Liver (tissue), 9 donors: ENCODE data around the gene IRF2. TPM values are rescaled to one million over a fixed set of nuclear protein-coding genes. Genes with fewer than 3 reads are reported as not detected.

Source experiments
- DNase-seq: peaks from one replicate; pipeline ENCODE4 v3.0.0-alpha.2; 2017; ENCODE audit warnings: low spot score
- H3K27ac ChIP-seq, 2 donors: one replicate each; pipeline ENCODE4 v1.7.0; 2013; ENCODE audit warnings: inconsistent platforms in 2 of 2, low read length in 2 of 2, control low read depth in 1 of 2, low read depth in 1 of 2, mild to moderate bottlenecking in 1 of 2
- H3K27me3 ChIP-seq, 4 donors: one replicate each; pipeline versions ENCODE4 v1.6.1 to v1.7.0; 2013; ENCODE audit warnings: low read length in 3 of 4, inconsistent platforms in 1 of 4, mild to moderate bottlenecking in 1 of 4, moderate library complexity in 1 of 4; ENCODE audit not compliant: control insufficient read depth in 4 of 4, insufficient read depth in 4 of 4
- H3K36me3 ChIP-seq, 4 donors: one replicate each; pipeline versions ENCODE4 v1.6.1 to v1.7.0; 2013; ENCODE audit warnings: low read length in 3 of 4, mild to moderate bottlenecking in 3 of 4, low read depth in 1 of 4, moderate library complexity in 1 of 4; ENCODE audit not compliant: control insufficient read depth in 4 of 4, insufficient read depth in 3 of 4
- H3K4me1 ChIP-seq, 4 donors: one replicate each; pipeline versions ENCODE4 v1.6.1 to v1.7.0; 2013; ENCODE audit warnings: low read length in 3 of 4, mild to moderate bottlenecking in 3 of 4, moderate library complexity in 1 of 4; ENCODE audit not compliant: control insufficient read depth in 4 of 4, insufficient read depth in 4 of 4
- H3K4me3 ChIP-seq, 3 donors: one replicate each; pipeline versions ENCODE4 v1.6.1 to v1.7.0; 2013; ENCODE audit warnings: low read length in 3 of 3, control low read depth in 1 of 3, low read depth in 1 of 3, mild to moderate bottlenecking in 1 of 3
- H3K9ac ChIP-seq, 2 donors: one replicate each; pipeline ENCODE4 v1.7.0; 2013; ENCODE audit warnings: low read length in 2 of 2, mild to moderate bottlenecking in 2 of 2, moderate library complexity in 2 of 2, control low read depth in 1 of 2, low read depth in 1 of 2
- H3K9me3 ChIP-seq, 4 donors: one replicate each; pipeline versions ENCODE4 v1.6.1 to v1.7.0; 2013; ENCODE audit warnings: low read length in 3 of 4; ENCODE audit not compliant: control insufficient read depth in 4 of 4
- ATF3 ChIP-seq: IDR thresholded peaks from 2 replicates; pipeline ENCODE4 v1.6.1; 2016; ENCODE audit warnings: antibody characterized with exemption
- CTCF ChIP-seq: fragments of 150-350 bp; IDR thresholded peaks from 2 replicates; pipeline ENCODE4 v1.5.1; 2017; ENCODE audit warnings: improper control_type of control experiment, low read depth, low read length; ENCODE audit not compliant: missing input control
- EGR1 ChIP-seq, 2 donors: IDR thresholded peaks; 2 replicates each; pipeline ENCODE4 v1.6.1; 2016 to 2018; ENCODE audit warnings: antibody characterized with exemption in 2 of 2, low read depth in 2 of 2
- FOXA1 ChIP-seq: IDR thresholded peaks from 2 replicates; pipeline ENCODE4 v1.6.1; 2016; ENCODE audit warnings: antibody characterized with exemption
- FOXA2 ChIP-seq: IDR thresholded peaks from 2 replicates; pipeline ENCODE4 v1.6.1; 2016; ENCODE audit warnings: antibody characterized with exemption
- GABPA ChIP-seq, 2 donors: IDR thresholded peaks in 1 of 2; conservative IDR thresholded peaks in 1 of 2; 2 replicates each; pipeline ENCODE4 v1.6.1; 2016; ENCODE audit warnings: antibody characterized with exemption in 2 of 2, mild to moderate bottlenecking in 1 of 2, moderate library complexity in 1 of 2
- HNF4A ChIP-seq, 2 donors: conservative IDR thresholded peaks; 2 replicates each; pipeline ENCODE4 v1.6.1; 2016; ENCODE audit warnings: antibody characterized with exemption in 2 of 2, mild to moderate bottlenecking in 2 of 2
- HNF4G ChIP-seq: IDR thresholded peaks from 2 replicates; pipeline ENCODE4 v1.6.1; 2016; ENCODE audit warnings: antibody characterized with exemption
- JUND ChIP-seq, 2 donors: IDR thresholded peaks; 2 replicates each; pipeline ENCODE4 v1.6.1; 2016; ENCODE audit warnings: antibody characterized with exemption in 2 of 2
- MAX ChIP-seq: IDR thresholded peaks from 2 replicates; pipeline ENCODE4 v1.6.1; 2016; ENCODE audit warnings: antibody characterized with exemption
- NR2F2 ChIP-seq: IDR thresholded peaks from 2 replicates; pipeline ENCODE4 v1.6.1; 2016; ENCODE audit warnings: antibody characterized with exemption
- RAD21 ChIP-seq, 2 donors: IDR thresholded peaks; 2 replicates each; pipeline ENCODE4 v1.6.1; 2016; ENCODE audit warnings: antibody characterized with exemption in 2 of 2, mild to moderate bottlenecking in 2 of 2
- REST ChIP-seq: IDR thresholded peaks from 2 replicates; pipeline ENCODE4 v1.6.1; 2016; ENCODE audit warnings: antibody characterized with exemption, mild to moderate bottlenecking
- RXRA ChIP-seq, 2 donors: IDR thresholded peaks; 2 replicates each; pipeline ENCODE4 v1.6.1; 2017 to 2018; ENCODE audit warnings: antibody characterized with exemption in 2 of 2, mild to moderate bottlenecking in 1 of 2
- SP1 ChIP-seq: IDR thresholded peaks from 2 replicates; pipeline ENCODE4 v1.6.1; 2018; ENCODE audit warnings: antibody characterized with exemption, mild to moderate bottlenecking
- TAF1 ChIP-seq: conservative IDR thresholded peaks from 2 replicates; pipeline ENCODE4 v1.6.1; 2016; ENCODE audit warnings: antibody characterized with exemption, mild to moderate bottlenecking
- YY1 ChIP-seq: IDR thresholded peaks from 2 replicates; pipeline ENCODE4 v1.6.1; 2016; ENCODE audit warnings: antibody characterized with exemption, mild to moderate bottlenecking
- ZBTB33 ChIP-seq: IDR thresholded peaks from 2 replicates; pipeline ENCODE4 v1.6.1; 2016; ENCODE audit warnings: antibody characterized with exemption
- WGBS: extraction: QIAGEN DNeasy Blood & Tissue Kit; methylation state at CpG from one replicate; pipeline ENCODE4 v1.1.7; 2013; 5-methylcytosine and 5-hydroxymethylcytosine counted together
- polyA plus RNA-seq, 2 donors: library from polyadenylated mRNA; stranded (reverse) in 1 of 2; unstranded in 1 of 2; fragments of 200-250 nt in 1 of 2; fragments of >200 nt in 1 of 2; fragmentation: Nextera tagmentation in 1 of 2; extraction: Ambion mirVana in 1 of 2; gene quantifications; one replicate each; pipeline versions ENCODE4 v1.2.1 to v1.2.3, GENCODE V29; 2013 to 2015
- total RNA-seq, 2 donors: library from RNA; depleted of rRNA; stranded (reverse); fragments of >200 nt; gene quantifications; one replicate each; pipeline ENCODE4 v1.2.3, GENCODE V29; 2014
- donor health status: healthy.
- donor health status: healthy.
- donor health status: healthy.
- donor health status: healthy.
- donor health status: healthy.

Gene IRF2
- total and polyA plus RNA-seq, 4 donors, result 12.9 to 25.5 (median 22.2) TPM

GRCh38 chr4:184345573-184345922 lies 128.8 kb downstream of the IRF2 start:
- WGBS, result 45% methylated on average over 3 of the region's 3 CpGs
- Histone ChIP-seq H3K36me3 (no peaks in the 10 kb centered on the region), H3K9ac (peak overlapping the region in 1 of 2 donors; percentile 26), H3K27ac (peak overlapping the region; percentile 61 to 83), H3K4me1 (peaks cover 26 to 66% (median 60%) of the 10 kb centered on the region in 4 donors), H3K4me3 (no peak overlapping the region), H3K9me3 (no peaks in the 10 kb centered on the region), H3K27me3 (no peaks in the 10 kb centered on the region)
- DNase-seq, result no peak
- peak; percentile 18 for TF ChIP-seq ATF3
- TF ChIP-seq YY1, result peak; percentile 34
- no peak for TF ChIP-seq REST
- no peak for TF ChIP-seq HNF4G
- peak; percentile 69 for TF ChIP-seq SP1
- TF ChIP-seq HNF4A (conservative IDR thresholded peaks at IDR 0.05), result peak; percentile 49
- TF ChIP-seq JUND (IDR thresholded peaks at IDR 0.05), result peak; percentile 31 to 46
- peak; percentile 34 for TF ChIP-seq NR2F2
- TF ChIP-seq FOXA1, result peak; percentile 17
- TF ChIP-seq RAD21 (IDR thresholded peaks at IDR 0.05), result peak; percentile 24 to 45
- TF ChIP-seq EGR1 (IDR thresholded peaks at IDR 0.05; ENCODE audit: low read depth in 2 of 2), result no peak
- peak; percentile 31 for TF ChIP-seq MAX
- no peak for TF ChIP-seq GABPA (IDR thresholded peaks at IDR 0.05 in 1 of 2, conservative IDR thresholded peaks at IDR 0.05 in 1 of 2)
- TF ChIP-seq RXRA (IDR thresholded peaks at IDR 0.05), result peak; percentile 74 to 77
- TF ChIP-seq FOXA2, result no peak
- TF ChIP-seq ZBTB33, result no peak

- Histone ChIP-seq H3K27ac (peak overlapping the region; percentile 61 to 83), H3K9me3 (no peaks in the 10 kb centered on the region), H3K9ac (no peak overlapping the region), H3K36me3 (no peaks in the 10 kb centered on the region), H3K4me1 (peaks cover 22 to 63% (median 59%) of the 10 kb centered on the region in 4 donors), H3K27me3 (no peaks in the 10 kb centered on the region), H3K4me3 (no peak overlapping the region)
- 68% methylated on average over 8 of the region's 8 CpGs for WGBS
- DNase-seq, result no peak
- TF ChIP-seq CTCF (no peak), GABPA (IDR thresholded peaks at IDR 0.05 in 1 of 2, conservative IDR thresholded peaks at IDR 0.05 in 1 of 2) (no peak), RXRA (IDR thresholded peaks at IDR 0.05) (no peak), TAF1 (no peak), MAX (no peak), REST (no peak), FOXA2 (no peak), NR2F2 (no peak), YY1 (no peak), EGR1 (IDR thresholded peaks at IDR 0.05; ENCODE audit: low read depth in 2 of 2) (no peak), HNF4A (conservative IDR thresholded peaks at IDR 0.05) (no peak), HNF4G (no peak), SP1 (no peak), ATF3 (no peak), FOXA1 (no peak)
Observed at GRCh38 chr4:184344899-184345572, 129.3 kb downstream of the IRF2 start.
